GM12878 (cell line): Measurements from ENCODE around the gene AMDHD2. TPM values are rescaled to one million over a fixed set of nuclear protein-coding genes. Genes with fewer than 3 reads are reported as not detected.

Experiments used
- ATF7 ChIP-seq: fragments of 450-650 bp; IDR thresholded peaks from 2 replicates; pipeline ENCODE4 v1.6.1; 2016; ENCODE audit warnings: low read depth, mild to moderate bottlenecking
- CBX5 ChIP-seq: sonication (generic); IDR thresholded peaks from 2 replicates; pipeline ENCODE4 v1.6.1; 2016; ENCODE audit warnings: low read depth, moderate library complexity, mild to moderate bottlenecking, inconsistent platforms
- EP300 ChIP-seq, 2 experiments: fragments of 150-350 bp in 1 of 2; IDR thresholded peaks; 2 replicates each; pipeline ENCODE4 v1.6.1; 2011 to 2012; ENCODE audit warnings: low read depth in 2 of 2, low read length in 2 of 2, borderline replicate concordance in 1 of 2, improper control_type of control experiment in 1 of 2, inconsistent platforms in 1 of 2; ENCODE audit not compliant: control insufficient read depth in 1 of 2
- HSF1 ChIP-seq: fragments of 150-350 bp; IDR thresholded peaks from 2 replicates; pipeline ENCODE4 v1.6.1; 2014; ENCODE audit warnings: mild to moderate bottlenecking, low read depth, low read length
- IKZF2 ChIP-seq, 2 experiments: fragments of 450-650 bp; IDR thresholded peaks; 2 replicates each; pipeline ENCODE4 v1.6.1; 2017; ENCODE audit warnings: mild to moderate bottlenecking in 2 of 2, moderate library complexity in 2 of 2
- KDM1A ChIP-seq: fragments of 200-600 bp; sonication (generic); IDR thresholded peaks from 2 replicates; pipeline ENCODE4 v1.6.1; 2016; ENCODE audit warnings: borderline replicate concordance
- NBN ChIP-seq: fragments of 450-650 bp; IDR thresholded peaks from 2 replicates; pipeline ENCODE4 v1.6.1; 2016
- NFXL1 ChIP-seq: fragments of 450-650 bp; IDR thresholded peaks from 2 replicates; pipeline ENCODE4 v1.6.1; 2017; ENCODE audit warnings: antibody characterized with exemption, mild to moderate bottlenecking, borderline replicate concordance
- RBBP5 ChIP-seq: fragments of 200-600 bp; sonication (generic); conservative IDR thresholded peaks from 2 replicates; pipeline ENCODE4 v1.6.1; 2016
- RUNX3 ChIP-seq: IDR thresholded peaks from 2 replicates; pipeline ENCODE4 v1.6.1; 2012; ENCODE audit warnings: low read length, inconsistent platforms
- SIX5 ChIP-seq: IDR thresholded peaks from 2 replicates; pipeline ENCODE4 v1.6.1; 2011; ENCODE audit warnings: mild to moderate bottlenecking, low read depth, low read length, moderate library complexity; ENCODE audit not compliant: severe bottlenecking
- SRF ChIP-seq, 2 experiments: IDR thresholded peaks; 2 replicates each; pipeline ENCODE4 v1.6.1; 2011; ENCODE audit warnings: low read depth in 2 of 2, low read length in 2 of 2, mild to moderate bottlenecking in 1 of 2, moderate library complexity in 1 of 2
- STAT3 ChIP-seq: IDR thresholded peaks from 2 replicates; pipeline ENCODE4 v1.6.1; 2011; ENCODE audit warnings: low read depth, low read length, improper control_type of control experiment
- USF1 ChIP-seq: IDR thresholded peaks from 2 replicates; pipeline ENCODE4 v1.6.1; 2011; ENCODE audit warnings: borderline replicate concordance, low read depth, mild to moderate bottlenecking, moderate library complexity, mixed read lengths, low read length; ENCODE audit not compliant: insufficient read depth; ENCODE audit errors: extremely low read length
- ZBTB4 ChIP-seq: fragments of 450-650 bp; formaldehyde crosslinking; IDR thresholded peaks from 2 replicates; pipeline ENCODE4 v1.4.0; 2022; ENCODE audit warnings: mild to moderate bottlenecking, moderate library complexity
- ZNF207 ChIP-seq: fragments of 450-650 bp; IDR thresholded peaks from 2 replicates; pipeline ENCODE4 v1.6.1; 2014; ENCODE audit warnings: antibody characterized with exemption, mild to moderate bottlenecking, borderline replicate concordance
- polyA plus RNA-seq, 11 experiments: library from polyadenylated mRNA; depleted of rRNA in 4 of 11; unstranded in 6 of 11; stranded (reverse) in 5 of 11; fragments of >200 nt; fragmentation: Nextera tagmentation in 4 of 11; fragmentation: Illumina TruSeq in 1 of 11; extraction: Ambion mirVana in 4 of 11; extraction: Trizol in 1 of 11; gene quantifications; 1 replicate in 1 of 11; 2 replicates in 10 of 11; pipeline versions ENCODE4 v1.2.1 to v1.2.3, GENCODE V29; 2011 to 2016; ENCODE audit warnings: inconsistent platforms in 2 of 11, missing spikeins in 2 of 11, low read depth in 1 of 11
- total RNA-seq, 4 experiments: library from RNA; depleted of rRNA in 3 of 4; stranded (reverse); fragments of >200 nt in 3 of 4; fragmentation: Illumina TruSeq in 1 of 4; extraction: Trizol in 1 of 4; gene quantifications; 2 replicates each; pipeline versions ENCODE4 v1.2.1 to v1.2.3, GENCODE V29; 2013 to 2021

Gene AMDHD2
- total and polyA plus RNA-seq, 10 of the 15 experiments (the other 5 are each of a cell fraction or from before 2014, with no cell fraction given), result 0.60 to 41.8 (median 24.3) TPM; not detected in 1

- TF ChIP-seq ZBTB4 (CRISPR knock-in tag) (no peak), IKZF2 (IDR thresholded peaks at IDR 0.05) (no peak), SRF (IDR thresholded peaks at IDR 0.05; ENCODE audit: low read depth in 2 of 2, low read length in 2 of 2) (no peak), ZNF207 (no peak), SIX5 (peak; percentile 22), STAT3 (no peak), RBBP5 (no peak), USF1 (no peak), ATF7 (no peak), NBN (peak; percentile 24; the same call in 1 of the 2 replicates), KDM1A (no peak), HSF1 (no peak), NFXL1 (no peak), RUNX3 (no peak), EP300 (IDR thresholded peaks at IDR 0.05; ENCODE audit: borderline replicate concordance in 1 of 2, control insufficient read depth in 1 of 2, low read depth in 2 of 2, low read length in 2 of 2) (no peak), CBX5 (no peak)
These were observed 17.5 kb downstream of the AMDHD2 start, which contains the start of gene PDPK1 (continued) for GRCh38 chr16:2537451-2538379.
